GM18499 (cell line): ENCODE measurements around the gene NAALADL1.
A peak's percentile ranks its signal among the peaks of the same experiment; 100 is the strongest.
"Not testable (repeated sequence)": the region's sequence is repeated elsewhere in the genome, so short reads cannot be mapped to it uniquely, and the experiment has no call there.

ENCODE experiments used
- ATAC-seq: cut with Tn5 transposase; IDR thresholded peaks from one replicate; pipeline ENCODE4 v1.9.1; 2021; ENCODE audit warnings: moderate number of reproducible peaks; ENCODE audit not compliant: insufficient read depth, unreplicated experiment

Gene NAALADL1

GRCh38 chr11:65055538-65055937 is 2.8 kb downstream of the NAALADL1 start:
- ATAC-seq, result no peak

DNA sequence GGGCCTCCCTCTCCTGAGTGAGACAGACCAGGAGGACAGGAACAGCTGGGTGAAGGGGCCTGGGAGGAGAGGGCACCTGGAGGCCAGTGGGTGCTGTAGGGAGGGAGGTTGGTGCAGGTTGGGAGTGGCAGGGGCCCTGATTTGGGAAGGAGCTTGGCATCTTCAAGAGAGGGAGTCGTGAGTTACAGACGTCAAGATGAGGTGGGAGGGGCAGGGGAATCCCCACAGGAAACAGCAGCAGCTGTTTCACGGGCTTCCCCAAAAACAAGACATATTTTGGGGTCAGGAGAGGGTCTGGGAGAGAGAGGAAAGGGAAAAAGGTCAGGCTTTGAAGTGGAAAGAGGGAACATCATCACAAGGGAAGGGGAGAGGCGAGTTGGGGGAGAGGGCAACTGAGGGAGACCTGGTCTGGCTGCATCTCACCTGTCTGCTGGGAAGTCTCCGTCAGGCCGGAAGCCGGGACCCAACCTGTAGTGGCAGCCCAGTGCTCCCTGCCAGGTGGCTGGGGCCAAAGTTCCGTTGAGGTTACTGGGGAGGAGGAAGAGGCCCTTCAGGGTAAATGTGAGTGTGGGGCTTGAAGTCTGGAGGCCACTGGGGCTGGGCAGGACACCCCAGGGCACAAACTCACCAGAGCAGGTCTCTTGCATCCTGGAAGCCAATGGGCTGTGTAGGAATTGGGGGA is 4.4 kb downstream of the NAALADL1 start:
- ATAC-seq, result no peak

- ATAC-seq, result no peak
Observed at GRCh38 chr11:65051398-65051858, 6.9 kb downstream of the NAALADL1 start.

- no peak for ATAC-seq
Observed at GRCh38 chr11:65047581-65048422, 10.6 kb downstream of the NAALADL1 start.

GRCh38 chr11:65045728-65046127 is 12.6 kb downstream of the NAALADL1 start:
- ATAC-seq, result no peak

DNA sequence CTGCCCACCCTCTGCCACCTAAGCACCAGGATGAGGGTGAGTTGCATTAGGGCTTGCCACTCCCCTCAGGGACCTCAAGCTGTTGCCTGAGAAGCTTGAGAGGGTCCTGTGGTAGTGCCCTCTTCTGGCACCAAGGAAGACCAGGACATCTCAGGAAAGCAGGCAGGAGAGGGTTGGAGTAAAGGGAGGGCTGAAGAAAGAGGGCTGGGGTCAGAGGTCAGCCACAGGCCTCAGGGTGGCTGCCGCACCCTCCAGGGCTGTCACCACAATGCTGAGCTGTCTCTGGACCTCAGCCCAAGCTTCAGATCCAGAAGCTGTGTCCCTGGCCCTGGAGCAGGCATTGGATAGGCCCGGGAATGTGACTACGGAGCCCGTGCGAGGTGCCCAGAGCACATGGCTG is 13.3 kb downstream of the NAALADL1 start:
- no peak for ATAC-seq

- no peak for ATAC-seq
Observed at GRCh38 chr11:65043881-65044501, 14.4 kb downstream of the NAALADL1 start.

- no peak for ATAC-seq
Observed at GRCh38 chr11:65042891-65043290, 15.5 kb downstream of the NAALADL1 start.

DNA sequence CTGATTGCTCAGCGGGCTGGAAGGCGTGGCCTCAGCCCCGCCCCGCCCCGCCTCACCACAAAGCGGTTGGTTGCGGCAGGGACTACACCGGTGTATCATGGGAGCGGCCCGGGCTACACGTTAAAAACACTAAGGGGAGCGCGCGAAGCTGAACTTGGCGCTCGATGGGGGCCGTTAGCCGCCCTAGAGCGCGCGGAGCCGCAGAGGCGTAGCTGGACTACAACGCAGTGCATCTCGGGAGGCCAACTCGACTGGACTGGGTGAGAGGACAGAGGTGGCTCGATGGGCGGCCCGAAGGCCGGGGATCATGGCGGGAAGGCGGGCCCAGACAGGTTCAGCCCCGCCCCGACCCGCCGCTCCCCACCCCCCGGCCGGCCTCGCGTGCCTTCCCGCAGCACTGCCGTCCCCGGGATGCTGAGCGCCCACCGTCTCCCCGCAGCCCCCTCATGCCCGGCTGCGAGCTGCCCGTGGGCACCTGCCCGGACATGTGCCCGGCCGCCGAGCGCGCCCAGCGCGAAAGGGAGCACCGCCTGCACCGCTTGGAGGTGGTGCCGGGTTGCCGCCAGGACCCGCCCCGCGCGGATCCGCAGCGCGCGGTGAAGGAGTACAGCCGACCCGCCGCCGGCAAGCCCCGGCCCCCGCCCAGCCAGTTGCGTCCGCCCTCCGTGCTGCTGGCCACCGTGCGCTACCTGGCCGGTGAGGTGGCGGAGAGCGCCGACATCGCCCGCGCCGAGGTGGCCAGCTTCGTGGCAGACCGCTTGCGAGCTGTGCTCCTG is 17.3 kb downstream of the NAALADL1 start, which contains the start of gene SAC3D1:
Gene SAC3D1 (plus strand): TSS at position 364 of the 776 bp plus-strand sequence. CDS start 83 bp downstream, at position 447.
- ATAC-seq, result peak; percentile 81

DNA sequence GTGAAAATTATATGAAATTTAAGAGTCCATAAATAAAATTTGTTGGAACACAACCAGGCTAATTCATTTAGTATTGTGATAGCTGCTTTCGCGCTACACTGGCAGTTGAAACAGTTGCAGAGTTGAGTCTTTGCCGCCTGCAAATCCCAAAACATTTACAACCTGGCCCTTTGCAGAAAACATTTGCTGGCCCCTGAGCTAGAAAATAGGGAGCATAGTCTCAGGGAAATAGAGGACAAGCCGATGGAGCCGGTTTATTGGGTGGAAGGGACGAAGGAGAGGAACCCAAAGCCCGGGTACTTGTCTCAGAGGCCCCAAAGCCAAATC is 17.9 kb downstream of the NAALADL1 start:
- no peak for ATAC-seq

DNA sequence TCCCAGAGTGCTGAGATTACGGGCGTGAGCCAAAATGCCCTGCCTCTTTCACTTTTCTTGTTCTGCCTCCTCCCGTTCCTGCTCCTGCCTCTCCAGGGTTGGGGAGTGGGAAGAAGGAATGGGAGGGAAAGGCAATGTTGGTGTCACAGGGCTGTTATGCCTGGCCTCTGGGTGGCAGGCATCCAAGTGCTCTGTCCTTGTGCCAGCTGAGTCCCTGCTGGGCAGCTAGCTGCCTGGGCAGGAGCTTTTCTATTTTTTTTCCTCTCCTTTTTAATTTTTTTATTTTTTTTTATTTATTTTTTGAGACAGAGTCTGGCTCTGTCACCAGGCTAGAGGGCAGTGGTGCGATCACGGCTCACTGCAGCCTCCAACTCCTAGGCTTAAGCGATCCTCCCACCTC is 21.4 kb downstream of the NAALADL1 start:
- no peak for ATAC-seq

- ATAC-seq, result no peak
Observed at GRCh38 chr11:65035579-65035978, 22.8 kb downstream of the NAALADL1 start.

DNA sequence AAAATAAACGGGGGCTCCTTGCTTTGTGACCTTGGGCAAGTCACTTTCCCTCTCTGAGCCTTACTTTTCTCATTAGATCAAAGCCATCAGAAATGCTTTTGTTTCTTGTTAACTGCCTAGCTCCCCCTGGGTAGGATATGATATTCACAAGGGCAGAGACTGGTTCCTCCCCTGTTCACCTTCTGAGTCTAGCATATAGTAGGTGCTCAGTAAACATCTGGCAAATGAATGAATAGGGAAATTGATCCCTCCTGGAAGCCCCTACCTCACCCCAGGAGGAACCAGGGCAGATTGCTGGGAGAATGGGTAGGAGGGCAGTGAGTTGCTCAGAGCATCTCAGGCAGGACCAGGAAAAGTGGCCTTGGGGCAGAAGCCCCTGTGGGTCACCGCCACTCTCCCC is 23.9 kb downstream of the NAALADL1 start:
- ATAC-seq, result no peak

DNA sequence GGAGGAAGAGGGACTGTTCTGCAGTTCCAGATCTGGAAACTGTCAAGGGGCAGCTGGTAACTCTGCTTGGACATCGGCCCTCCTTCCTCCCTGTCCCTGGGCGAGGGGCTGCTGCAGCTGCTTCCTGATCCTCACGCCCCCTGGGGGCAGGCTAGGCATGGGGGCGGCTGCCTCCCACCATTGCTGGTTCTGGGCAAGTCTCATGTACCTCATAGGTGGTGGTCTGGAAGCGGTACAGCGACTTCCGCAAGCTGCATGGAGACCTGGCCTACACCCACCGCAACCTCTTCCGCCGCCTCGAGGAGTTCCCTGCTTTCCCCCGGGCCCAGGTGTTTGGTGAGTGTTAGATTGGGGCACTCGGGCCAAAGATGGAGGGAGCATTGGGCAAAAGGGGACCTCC is 26.1 kb downstream of the NAALADL1 start:
- ATAC-seq, result no peak

DNA sequence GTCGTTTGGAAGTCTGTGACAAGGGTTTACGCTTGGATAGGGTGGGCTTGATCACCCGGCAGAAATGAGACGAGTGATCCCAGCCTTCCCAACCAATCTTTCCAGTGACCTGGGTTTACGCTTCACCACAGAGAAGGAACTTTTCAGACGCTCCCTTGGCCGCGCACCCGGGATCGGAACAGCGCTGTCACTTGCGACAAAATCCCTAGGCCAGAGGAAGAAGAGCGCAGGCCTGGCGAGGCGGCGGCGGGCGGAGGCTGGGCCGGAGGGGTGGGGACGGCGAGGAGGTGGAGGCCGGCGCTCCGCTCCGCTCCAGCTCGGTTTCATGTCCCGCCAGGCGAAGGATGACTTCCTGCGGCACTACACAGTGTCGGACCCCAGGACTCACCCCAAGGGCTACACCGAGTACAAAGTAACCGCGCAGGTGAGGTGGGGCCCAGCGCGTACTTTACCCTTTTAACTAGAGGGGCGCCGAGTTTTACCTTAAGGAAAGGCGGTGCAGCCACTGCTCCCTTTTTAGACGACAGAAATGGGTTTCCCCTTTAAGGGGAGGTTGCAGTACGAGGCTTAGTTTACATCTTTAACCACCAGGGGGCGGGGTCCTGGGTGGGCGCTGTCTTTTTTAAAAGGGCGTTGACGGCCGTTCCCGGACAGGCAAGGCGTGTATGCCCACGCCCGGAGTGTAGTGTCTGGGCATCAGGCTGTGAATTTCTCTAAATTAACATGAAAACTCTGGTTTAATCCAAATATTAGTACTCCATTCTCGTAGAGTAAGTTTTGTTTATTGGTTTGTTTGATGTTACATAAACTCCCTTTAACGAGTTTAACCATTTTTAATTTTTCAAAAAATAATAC is 30.9 kb downstream of the NAALADL1 start, which contains the start of gene SNX15:
Gene SNX15 (plus strand): TSS at position 227 of the 855 bp plus-strand sequence. CDS start 99 bp downstream, at position 326.
- peak; percentile 72 for ATAC-seq

DNA sequence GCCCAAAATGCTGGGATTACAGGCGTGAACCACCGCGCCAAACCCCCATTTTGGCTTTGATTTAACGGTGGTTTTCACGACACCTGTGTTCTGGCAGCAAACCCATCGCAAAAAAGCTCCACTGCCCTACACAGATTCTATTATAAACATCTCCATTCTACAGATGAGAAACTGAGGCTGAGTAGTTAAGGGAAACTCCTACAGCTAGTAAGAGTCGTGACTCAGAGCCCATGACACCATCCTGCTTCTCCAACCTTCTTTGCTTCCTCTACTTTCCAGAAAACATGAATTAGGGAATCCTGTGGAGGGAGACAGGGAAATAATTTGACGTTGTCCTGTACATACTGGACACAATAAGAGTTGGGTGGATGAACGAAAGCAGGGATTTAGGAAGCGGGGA is 31.5 kb downstream of the NAALADL1 start:
- ATAC-seq, result no peak

GRCh38 chr11:65023502-65023901 is 34.9 kb downstream of the NAALADL1 start:
- ATAC-seq, result not testable (repeated sequence)

- no peak for ATAC-seq
Observed at GRCh38 chr11:65021509-65021908, 36.8 kb downstream of the NAALADL1 start.

GRCh38 chr11:65021003-65021402 is 37.4 kb downstream of the NAALADL1 start:
- ATAC-seq, result no peak
